Upper lobe of right lung (tissue), 1 donor: ENCODE data around the gene GADD45GIP1. TPM values are rescaled to one million over a fixed set of nuclear protein-coding genes. Genes with fewer than 3 reads are reported as not detected.

Experiments
- ATAC-seq: fragments of 200-7000 bp; cut with Tn5 transposase; one replicate; pipeline ENCODE4 v1.9.1; 2020; ENCODE audit warnings: mild to moderate bottlenecking, moderate library complexity
- DNase-seq: peaks from one replicate; pipeline ENCODE4 v3.0.0-alpha.2; 2020
- H3K27ac ChIP-seq: fragments of 200-600 bp; one replicate; pipeline ENCODE4 v1.8.0; 2022
- H3K27me3 ChIP-seq: fragments of 200-600 bp; one replicate; pipeline ENCODE4 v1.8.0; 2022; ENCODE audit warnings: mild to moderate bottlenecking
- H3K36me3 ChIP-seq: fragments of 200-600 bp; one replicate; pipeline ENCODE4 v1.8.0; 2022
- H3K4me1 ChIP-seq: fragments of 200-600 bp; one replicate; pipeline ENCODE4 v1.8.0; 2022
- H3K4me3 ChIP-seq: fragments of 200-600 bp; one replicate; pipeline ENCODE4 v1.8.0; 2022; ENCODE audit warnings: mild to moderate bottlenecking
- H3K9me3 ChIP-seq: fragments of 200-600 bp; one replicate; pipeline ENCODE4 v1.8.0; 2022
- intact Hi-C: fragments of 100-400 bp; cut with DNase I; formaldehyde crosslinking; loops from one replicate; pipeline ENCODE4 v1.11.0; 2022
- long read RNA-seq: library from polyadenylated mRNA; unstranded; transcript quantifications from one replicate; pipeline ENCODE4 v2.0.0, GENCODE V29; 2021
- total RNA-seq: library from RNA; stranded (reverse); fragmentation: NEBNext Ultra II Directional; extraction: Animal tissue kit (Norgen Biotek cat#: 25700); gene quantifications from one replicate; pipeline ENCODE4 v1.2.1, GENCODE V29; 2021
- TF ChIP-seq, protein P1 (sequence below): fragments of 200-600 bp; IDR thresholded peaks from one replicate; pipeline ENCODE4 v1.8.0; 2022; ENCODE audit warnings: antibody characterized with exemption
- donor health status: DM: no; HTN: yes; CAD: no; lungs with severe emphysema.

The GADD45GIP1 gene
- 16.4 TPM for total RNA-seq
- long read RNA-seq, transcript GADD45GIP1-201 (2 exons, 1,782 nt) = major isoform, 46 of 56 reads
- long read RNA-seq, partial matches to known transcripts = 0 of 56 reads
- long read RNA-seq, other reads (novel, unspliced or antisense) = 10 of 56 reads

DNA sequence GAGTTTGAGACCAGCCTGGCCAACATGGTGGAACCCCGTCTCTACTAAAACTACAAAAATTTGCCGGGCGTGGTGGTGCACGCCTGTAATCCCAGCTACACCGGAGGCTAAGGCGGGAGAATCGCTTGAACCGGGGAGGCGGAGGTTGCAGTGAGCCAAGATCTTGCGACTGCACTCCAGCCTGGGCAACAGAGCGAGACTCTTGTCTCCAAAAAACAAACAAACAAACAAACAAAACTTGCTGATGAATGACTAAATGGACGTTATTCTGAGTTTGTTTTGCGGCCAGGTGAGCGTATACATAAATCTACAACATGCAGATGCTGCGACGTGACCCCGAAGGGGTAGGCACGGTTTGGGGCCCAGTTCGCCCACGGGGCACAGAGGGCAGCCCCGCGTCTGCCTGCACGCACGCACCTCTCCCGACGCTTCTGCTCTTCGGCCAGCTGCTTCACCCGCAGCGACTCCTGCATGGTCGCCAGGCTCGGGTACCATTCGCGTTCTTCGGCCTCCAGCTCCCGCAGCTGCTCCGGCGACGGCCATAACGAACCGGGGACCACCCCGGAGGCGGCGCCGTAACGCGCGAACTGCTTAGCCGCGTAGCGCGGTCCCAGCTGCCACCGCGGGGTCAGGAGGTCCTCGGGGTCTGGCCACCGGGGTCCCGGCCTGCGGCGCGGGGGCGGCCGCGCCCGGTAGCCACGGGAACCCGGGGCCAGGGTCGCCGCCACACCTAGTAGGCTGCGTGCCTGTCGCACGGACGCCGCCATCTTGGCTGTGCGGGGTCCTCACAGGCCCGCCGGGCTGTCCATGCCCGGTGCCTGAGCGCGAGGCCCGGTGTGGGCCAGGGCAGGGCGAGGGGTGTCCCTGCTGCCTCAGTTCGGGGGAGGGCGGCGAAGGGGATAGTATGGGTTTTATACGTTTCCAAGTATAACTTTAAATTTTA is at the start of gene GADD45GIP1:
Gene GADD45GIP1 (minus strand): TSS at position 778 of the 943 bp plus-strand sequence. CDS start 11 bp downstream, at position 767.
- TF ChIP-seq, protein P1, sequence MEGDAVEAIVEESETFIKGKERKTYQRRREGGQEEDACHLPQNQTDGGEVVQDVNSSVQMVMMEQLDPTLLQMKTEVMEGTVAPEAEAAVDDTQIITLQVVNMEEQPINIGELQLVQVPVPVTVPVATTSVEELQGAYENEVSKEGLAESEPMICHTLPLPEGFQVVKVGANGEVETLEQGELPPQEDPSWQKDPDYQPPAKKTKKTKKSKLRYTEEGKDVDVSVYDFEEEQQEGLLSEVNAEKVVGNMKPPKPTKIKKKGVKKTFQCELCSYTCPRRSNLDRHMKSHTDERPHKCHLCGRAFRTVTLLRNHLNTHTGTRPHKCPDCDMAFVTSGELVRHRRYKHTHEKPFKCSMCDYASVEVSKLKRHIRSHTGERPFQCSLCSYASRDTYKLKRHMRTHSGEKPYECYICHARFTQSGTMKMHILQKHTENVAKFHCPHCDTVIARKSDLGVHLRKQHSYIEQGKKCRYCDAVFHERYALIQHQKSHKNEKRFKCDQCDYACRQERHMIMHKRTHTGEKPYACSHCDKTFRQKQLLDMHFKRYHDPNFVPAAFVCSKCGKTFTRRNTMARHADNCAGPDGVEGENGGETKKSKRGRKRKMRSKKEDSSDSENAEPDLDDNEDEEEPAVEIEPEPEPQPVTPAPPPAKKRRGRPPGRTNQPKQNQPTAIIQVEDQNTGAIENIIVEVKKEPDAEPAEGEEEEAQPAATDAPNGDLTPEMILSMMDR = no peak
- DNase-seq = peak; percentile 92

DNA sequence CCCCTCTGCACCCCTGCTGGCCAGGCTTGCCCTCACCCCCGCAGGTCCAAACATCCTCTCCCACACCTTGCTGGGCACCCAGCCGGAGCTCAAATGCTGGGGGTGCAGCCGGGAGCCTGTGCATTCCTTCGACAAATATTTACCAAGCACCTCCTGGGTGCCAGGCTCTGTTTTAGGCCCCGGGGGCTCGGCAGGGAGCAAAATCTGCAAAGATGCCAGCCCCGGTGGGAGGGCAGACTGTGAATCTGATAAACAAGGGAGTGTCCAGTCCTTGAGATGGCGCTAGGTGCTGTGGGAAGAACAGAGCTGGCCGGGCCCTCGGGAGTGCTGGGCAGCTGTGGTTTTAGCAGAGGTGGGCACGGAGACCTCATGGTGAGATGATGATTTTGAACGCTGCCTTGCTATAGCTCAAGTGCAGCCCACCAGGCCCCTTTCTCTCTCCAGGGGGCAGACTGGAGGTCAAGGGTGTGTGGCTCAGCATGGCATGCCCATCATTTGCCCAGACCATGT is 48.9 kb upstream of the GADD45GIP1 start:
- H3K36me3 ChIP-seq = no peaks in the 10 kb centered on the region
- DNase-seq = no peak
- TF ChIP-seq, protein P1 = no peak
- H3K4me3 ChIP-seq = no peak overlapping the region
- intact Hi-C loops = no loop called here
- no peak for ATAC-seq
- peak overlapping the region; percentile 83 for H3K27ac ChIP-seq
- peaks cover 72% of the 10 kb centered on the region for H3K4me1 ChIP-seq
- no peaks in the 10 kb centered on the region for H3K9me3 ChIP-seq
- H3K27me3 ChIP-seq = peaks cover 7% of the 10 kb centered on the region

More for the DNA sequence above, at the start of gene GADD45GIP1:
- peak within 1 kb of the TSS; percentile 89 for H3K27ac ChIP-seq
- no peaks in the 10 kb centered on the region for H3K9me3 ChIP-seq
- ATAC-seq = peak; percentile 98
- no peaks in the 10 kb centered on the region for H3K27me3 ChIP-seq
- intact Hi-C loops = no loop called here
- peaks cover 34% of the 10 kb centered on the region for H3K36me3 ChIP-seq
- H3K4me1 ChIP-seq = peaks cover 23% of the 10 kb centered on the region
- peak within 1 kb of the TSS; percentile 86 for H3K4me3 ChIP-seq

GRCh38 chr19:13005253-13005652 is 48.2 kb upstream of the GADD45GIP1 start:
- no peak for DNase-seq
- H3K27ac ChIP-seq = peak overlapping the region; percentile 83
- H3K9me3 ChIP-seq = no peaks in the 10 kb centered on the region
- no peak for ATAC-seq
- peaks cover 66% of the 10 kb centered on the region for H3K4me1 ChIP-seq
- H3K27me3 ChIP-seq = peaks cover 2% of the 10 kb centered on the region
- TF ChIP-seq, protein P1 = no peak
- intact Hi-C loops = no loop called here
- H3K4me3 ChIP-seq = no peak overlapping the region
- no peaks in the 10 kb centered on the region for H3K36me3 ChIP-seq

DNA sequence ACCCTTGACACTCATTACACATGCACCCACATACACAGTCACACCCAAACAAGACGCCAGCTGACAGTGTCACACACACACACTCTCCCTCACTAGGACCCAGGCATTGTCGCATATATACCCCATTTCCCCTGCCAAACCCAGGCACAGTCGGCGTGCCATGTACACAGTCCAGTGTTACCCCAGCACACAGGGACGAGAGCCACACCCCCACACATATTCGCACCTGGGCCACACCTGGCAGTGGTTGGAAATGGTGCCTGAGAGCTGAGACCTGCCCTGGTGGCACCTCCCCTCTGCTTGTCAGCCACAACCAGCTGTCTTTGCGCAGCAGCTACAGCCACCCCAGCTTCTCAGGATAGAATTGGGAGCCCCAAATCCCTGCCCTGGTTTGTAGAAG is 47.2 kb upstream of the GADD45GIP1 start:
- Histone ChIP-seq H3K9me3 (no peaks in the 10 kb centered on the region), H3K27ac (peak overlapping the region; percentile 47), H3K36me3 (peaks cover under 1% of the 10 kb centered on the region), H3K4me1 (peaks cover 56% of the 10 kb centered on the region), H3K4me3 (no peak overlapping the region), H3K27me3 (no peaks in the 10 kb centered on the region)
- intact Hi-C loops = no loop called here
- ATAC-seq (peak; percentile 8), DNase-seq (no peak)
- TF ChIP-seq, protein P1 = no peak

DNA sequence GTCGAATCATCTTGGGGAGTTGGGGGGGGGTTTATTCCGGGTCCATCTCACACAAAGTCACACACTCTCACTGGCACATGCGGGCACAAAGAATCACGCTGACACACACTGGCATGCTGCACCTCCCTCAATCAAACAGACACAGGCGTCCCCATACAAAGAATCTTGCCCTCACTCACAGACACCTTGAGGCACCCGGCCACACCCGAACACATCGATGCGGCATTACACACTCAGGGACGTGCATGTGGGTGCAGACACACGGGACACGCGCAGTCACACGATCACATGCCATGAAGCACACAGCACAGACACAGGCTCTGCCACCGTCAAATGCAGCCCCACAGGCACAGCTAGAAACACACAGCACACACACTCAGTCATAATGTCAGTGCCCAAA is 46.1 kb upstream of the GADD45GIP1 start:
- DNase-seq = no peak
- TF ChIP-seq, protein P1 = no peak
- Histone ChIP-seq H3K4me1 (peaks cover 46% of the 10 kb centered on the region), H3K27ac (peak overlapping the region; percentile 86), H3K27me3 (no peaks in the 10 kb centered on the region), H3K36me3 (peaks cover 9% of the 10 kb centered on the region), H3K4me3 (no peak overlapping the region), H3K9me3 (no peaks in the 10 kb centered on the region)
- ATAC-seq = no peak
- intact Hi-C loops = no loop called here
